Measurements from ENCODE around the gene SLC44A5. TPM values are rescaled to one million over a fixed set of nuclear protein-coding genes. Genes with fewer than 3 reads are reported as not detected.
"Not testable (repeated sequence)": the region's sequence is repeated elsewhere in the genome, so short reads cannot be mapped to it uniquely, and the experiment has no call there.

The SLC44A5 gene
- total RNA-seq, 1 donor from 2014 or later = 0.43 TPM

DNA sequence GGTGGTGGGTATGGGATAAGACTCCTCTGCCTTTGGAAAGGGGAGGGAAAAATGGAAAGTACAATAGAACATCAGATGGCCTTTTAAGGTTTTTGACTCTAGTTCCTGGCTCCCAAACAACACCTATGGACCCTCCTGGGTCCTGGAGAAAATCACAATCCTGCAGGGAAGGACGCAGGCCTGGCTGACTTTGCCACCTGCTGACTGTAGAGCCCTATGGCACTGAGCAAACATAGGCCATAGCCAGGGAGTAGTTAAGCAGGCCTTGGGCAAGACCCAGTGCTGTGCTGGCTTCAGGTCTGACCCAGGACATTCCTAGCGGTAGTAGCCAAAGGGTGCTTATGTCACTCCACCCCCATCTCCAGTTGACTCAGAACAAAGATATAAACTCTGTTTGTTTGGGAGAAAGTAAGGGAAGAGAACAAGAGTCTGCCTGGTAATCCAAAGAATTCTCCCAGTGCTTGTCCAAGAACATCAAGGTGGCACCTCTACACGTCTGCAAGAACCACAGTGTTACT is 149.0 kb downstream of the SLC44A5 start:
- no peak for DNase-seq (ENCODE audit: low spot score)

- DNase-seq (ENCODE audit: low spot score) = no peak
These were observed 160.9 kb downstream of the SLC44A5 start for GRCh38 chr1:75449998-75450397.

DNA sequence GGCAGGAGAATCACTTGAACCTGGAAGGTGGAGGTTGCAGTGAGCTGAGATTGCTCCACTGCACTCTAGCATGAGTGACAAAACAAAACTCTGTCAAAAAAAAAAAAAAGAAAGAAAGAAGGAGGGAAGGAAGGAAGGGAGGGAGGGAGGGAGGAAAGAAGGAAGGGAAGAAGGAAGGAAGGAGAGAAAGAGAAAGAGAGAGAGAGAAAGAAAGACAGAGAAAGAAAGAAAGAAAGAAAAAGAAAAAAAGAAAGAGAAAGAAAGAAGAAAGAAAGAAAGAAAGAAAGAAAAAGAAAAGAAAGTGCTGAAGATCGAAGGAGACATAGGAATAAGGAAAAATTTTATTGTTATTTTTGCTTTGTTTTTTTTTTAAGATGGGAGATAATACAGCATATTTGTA is 166.7 kb downstream of the SLC44A5 start:
- no peak for DNase-seq (ENCODE audit: low spot score)

DNA sequence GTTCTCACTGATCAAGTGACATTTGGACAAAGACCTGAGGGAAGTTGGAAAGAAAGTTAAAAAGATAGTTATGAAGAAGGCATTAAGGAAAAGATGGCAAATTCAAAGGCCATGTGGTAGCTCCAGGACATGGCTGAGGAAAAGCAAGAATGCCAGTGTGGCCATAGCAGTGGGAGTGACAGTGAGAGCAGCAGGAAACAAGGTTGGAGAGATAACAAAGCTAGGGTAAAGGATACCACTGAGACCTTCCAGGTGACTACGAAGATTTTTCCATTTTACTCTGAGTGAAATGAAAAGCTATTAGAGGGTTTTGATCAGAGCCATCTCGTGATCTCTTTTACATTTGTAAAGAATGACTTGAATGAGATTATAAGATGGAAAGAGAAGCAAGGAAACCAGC is 170.6 kb downstream of the SLC44A5 start:
- DNase-seq (ENCODE audit: low spot score) = no peak

- no peak for DNase-seq (ENCODE audit: low spot score)
These were observed 172.6 kb downstream of the SLC44A5 start for GRCh38 chr1:75438355-75438754.

GRCh38 chr1:75431843-75432242 is 179.1 kb downstream of the SLC44A5 start:
- no peak for DNase-seq (ENCODE audit: low spot score)

DNA sequence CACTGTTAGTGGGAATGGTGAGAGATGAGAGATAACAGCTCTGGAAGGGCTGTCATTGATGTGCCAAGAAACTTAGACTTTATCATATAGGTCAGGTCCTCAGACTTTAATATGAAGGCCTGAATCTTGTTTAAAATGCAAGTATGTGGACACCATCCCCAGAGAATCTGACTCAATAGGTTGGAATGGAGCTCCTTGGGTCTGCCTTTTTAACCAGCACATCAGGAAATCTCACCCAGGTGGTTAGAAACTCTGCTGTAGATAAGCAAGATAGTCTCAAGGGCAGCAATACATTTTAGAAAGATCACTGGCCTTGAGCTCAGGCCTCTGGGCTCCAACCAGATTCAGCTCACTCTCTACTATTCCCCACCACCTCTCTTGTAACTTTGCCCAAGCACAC is 180.4 kb downstream of the SLC44A5 start:
- DNase-seq (ENCODE audit: low spot score) = no peak

DNA sequence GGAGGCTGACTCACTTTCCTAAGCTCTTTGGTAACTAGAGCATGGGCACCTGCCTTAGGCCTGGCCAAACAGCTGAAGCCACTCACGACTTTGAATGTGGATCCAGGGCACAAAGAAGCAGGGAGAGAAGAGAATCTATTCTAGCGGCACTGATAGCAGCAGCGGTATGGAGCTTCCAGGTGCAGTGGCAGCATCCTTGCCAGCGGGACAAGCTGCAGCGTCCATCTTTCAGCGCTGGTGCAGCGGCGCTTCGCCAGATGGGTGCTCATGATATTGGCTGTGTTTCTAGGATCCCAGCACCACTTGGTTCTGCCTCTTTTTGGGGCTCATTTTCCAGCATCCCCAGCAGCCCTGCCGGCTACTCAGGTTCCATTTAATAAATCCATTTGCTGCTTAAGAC is 184.2 kb downstream of the SLC44A5 start:
- no peak for DNase-seq (ENCODE audit: low spot score)

DNA sequence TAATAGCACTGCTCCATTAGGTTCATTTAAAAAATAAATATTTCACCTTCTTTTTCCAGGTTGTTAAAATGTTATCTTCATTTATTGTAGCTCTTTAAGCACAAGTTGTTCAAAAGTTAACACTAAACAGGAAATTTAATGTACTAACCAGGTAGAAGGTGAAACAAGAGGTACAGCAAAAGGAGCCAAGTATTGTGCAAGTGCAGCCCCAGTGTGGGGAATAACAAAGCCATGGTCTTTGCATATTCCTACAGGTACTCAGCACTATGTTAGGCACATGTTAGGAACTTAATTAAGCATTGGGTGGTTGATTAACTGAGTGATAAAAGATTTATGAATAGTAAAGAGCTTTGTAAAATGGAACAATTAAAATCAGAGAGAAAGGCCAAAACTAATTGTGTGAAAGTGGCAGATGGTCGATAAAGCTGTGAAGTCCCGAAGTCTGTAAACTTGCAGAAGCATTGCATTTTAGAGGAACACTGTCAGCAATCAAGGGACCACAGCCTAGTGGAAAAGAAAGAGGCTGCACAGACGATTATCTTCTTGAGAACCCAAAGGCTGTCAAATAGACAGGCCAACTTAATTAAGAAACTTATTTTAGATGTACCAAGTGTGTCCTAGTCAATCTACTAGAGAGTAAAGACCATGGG is 185.8 kb downstream of the SLC44A5 start:
- no peak for DNase-seq (ENCODE audit: low spot score)

GRCh38 chr1:75423616-75424015 is 187.3 kb downstream of the SLC44A5 start:
- DNase-seq (ENCODE audit: low spot score) = no peak

GRCh38 chr1:75423136-75423535 is 187.8 kb downstream of the SLC44A5 start:
- no peak for DNase-seq (ENCODE audit: low spot score)

GRCh38 chr1:75421371-75421770 is 189.5 kb downstream of the SLC44A5 start:
- DNase-seq (ENCODE audit: low spot score) = no peak

- no peak for DNase-seq (ENCODE audit: low spot score)
These were observed 195.7 kb downstream of the SLC44A5 start for GRCh38 chr1:75415187-75415586.

DNA sequence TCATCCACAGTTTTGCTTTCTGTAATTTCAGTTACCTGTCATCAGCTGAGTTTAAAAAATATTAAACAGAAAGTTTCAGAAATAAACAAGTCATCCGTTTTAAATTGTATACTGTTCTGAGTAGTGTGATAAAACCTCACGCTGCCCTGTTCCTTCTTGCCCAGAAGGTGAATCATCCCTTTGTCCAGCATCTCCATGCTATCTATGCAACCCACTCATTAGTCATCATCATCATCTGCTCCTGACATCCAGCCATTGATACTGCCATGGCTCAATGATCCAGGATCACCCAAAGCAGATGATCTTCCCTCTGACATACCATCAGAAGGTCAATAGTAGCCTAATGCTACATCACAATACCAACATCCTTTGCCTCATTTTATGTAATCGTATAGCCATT is 198.3 kb downstream of the SLC44A5 start:
- DNase-seq (ENCODE audit: low spot score) = no peak

DNA sequence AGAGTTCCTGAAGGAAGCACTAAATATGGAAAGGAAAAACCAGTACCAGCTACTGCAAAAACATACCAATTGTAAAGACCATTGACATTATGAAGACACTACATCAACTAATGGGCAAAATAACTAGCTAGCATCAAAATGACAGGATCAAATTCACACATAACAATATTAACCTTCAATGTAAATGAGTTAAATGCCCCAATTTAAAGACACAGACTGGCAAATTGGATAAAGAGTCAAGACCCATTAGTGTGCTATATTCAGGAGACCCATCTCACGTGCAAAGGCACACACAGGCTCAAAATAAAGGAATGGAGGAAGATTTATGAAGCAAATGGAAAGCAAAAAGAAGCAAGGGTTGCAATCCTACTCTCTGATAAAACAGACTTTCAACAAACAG is 206.2 kb downstream of the SLC44A5 start:
- DNase-seq (ENCODE audit: low spot score) = not testable (repeated sequence)

DNA sequence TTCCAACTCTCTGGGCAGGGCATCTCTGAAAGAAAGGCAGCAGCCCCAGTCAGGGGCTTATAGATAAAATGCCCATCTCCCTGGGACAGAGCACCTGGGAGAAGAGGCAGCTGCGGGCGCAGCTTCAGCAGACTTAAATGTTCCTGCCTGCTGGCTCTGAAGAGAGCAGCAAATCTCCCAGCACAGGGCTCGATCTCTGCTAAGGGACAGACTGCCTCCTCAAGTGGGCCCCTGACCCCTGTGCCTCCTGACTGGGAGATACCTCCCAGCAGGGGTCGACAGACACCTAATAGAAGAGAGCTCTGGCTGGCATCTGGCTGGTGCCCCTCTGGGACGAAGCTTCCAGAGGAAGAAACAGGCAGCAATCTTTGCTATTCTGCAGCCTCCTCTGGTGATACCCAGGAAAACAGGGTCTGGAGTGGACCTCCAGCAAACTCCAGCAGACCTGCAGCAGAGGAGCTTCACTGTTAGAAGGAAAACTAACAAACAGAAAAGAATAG is 207.7 kb downstream of the SLC44A5 start:
- not testable (repeated sequence) for DNase-seq (ENCODE audit: low spot score)

GRCh38 chr1:75400716-75401115 is 210.2 kb downstream of the SLC44A5 start:
- DNase-seq (ENCODE audit: low spot score) = no peak

DNA sequence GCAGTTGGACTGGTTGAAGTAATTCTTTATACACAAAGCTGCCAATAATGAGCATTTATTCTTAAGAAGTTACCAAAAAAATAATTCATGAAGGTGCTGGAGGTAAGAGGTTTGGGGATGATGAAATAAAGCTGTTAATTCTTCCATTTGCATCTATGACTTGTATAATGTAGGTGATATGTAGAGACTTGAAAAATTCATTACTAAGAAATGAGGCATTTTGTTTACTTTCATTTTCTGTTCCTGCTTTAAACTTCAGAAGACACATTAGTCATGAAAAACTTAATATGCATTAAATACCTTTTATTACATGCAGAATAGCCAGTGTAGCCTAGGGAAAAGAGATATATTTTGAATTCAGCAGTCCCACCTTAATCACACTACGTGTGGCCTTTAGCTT is 214.2 kb downstream of the SLC44A5 start:
- DNase-seq (ENCODE audit: low spot score) = no peak

DNA sequence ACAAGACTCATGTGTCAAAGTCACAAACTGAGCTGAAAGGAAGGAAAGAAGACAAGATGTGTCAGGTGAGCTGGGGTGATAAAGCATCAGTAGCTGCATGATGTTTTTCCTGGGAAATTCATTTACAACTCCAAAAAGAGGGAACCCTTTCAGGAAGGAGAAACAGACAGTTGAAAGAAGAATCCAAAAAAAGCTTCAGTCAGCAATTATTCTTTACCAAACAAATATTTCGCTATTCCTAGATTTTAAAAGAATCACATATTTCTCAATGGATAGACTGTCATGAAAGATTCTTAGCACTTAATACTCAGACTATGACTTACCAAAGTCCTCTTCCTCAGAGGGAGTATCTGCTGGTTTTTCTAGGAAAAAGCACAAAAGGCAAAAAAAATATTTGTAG is 214.7 kb downstream of the SLC44A5 start:
- DNase-seq (ENCODE audit: low spot score) = no peak

- no peak for DNase-seq (ENCODE audit: low spot score)
These were observed 216.4 kb downstream of the SLC44A5 start for GRCh38 chr1:75394386-75395139.

DNA sequence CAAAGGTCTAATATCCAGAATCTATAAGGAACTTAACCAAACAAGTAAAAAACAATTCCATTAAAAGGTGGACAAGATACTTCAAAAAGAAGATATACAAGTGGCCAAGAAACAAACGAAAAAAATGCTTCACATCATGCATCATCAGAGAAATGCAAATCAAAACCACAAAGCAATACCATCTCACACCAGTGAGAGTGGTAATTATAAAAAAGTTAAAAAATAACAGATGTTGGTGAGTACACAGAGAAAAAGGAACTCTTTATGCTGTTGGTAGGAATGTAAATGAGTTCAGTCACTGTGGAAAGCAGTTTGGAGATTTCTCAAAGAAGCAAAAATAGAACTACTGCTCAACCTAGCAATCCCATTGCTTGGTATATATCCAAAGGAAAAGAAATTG is 218.6 kb downstream of the SLC44A5 start:
- no peak for DNase-seq (ENCODE audit: low spot score)

- DNase-seq (ENCODE audit: low spot score) = not testable (repeated sequence)
These were observed 235.2 kb downstream of the SLC44A5 start for GRCh38 chr1:75375476-75376447.
